Measurements from ENCODE around the gene IGIP.

DNA sequence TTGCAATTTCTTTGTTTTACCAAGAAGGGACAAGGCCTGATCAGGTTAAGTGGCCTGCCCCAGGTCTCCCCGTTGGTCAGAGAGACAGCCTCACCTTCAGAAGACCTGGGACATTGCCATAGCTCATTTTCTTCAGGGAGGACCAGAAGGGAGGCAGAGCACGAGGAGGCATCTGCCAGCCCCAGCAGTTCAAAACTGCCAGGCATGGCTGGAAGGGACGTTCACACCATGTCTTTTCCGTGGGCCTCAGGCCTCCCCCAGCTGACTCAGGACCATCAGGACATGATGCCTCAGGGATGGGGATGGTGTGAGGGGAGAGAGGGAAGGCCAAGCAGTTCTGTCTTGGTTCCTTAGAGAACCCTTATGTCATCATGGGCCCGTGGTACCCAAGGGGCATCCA, 16.5 kb downstream of the IGIP start:
- no peak for TF ChIP-seq CTCF (IDR thresholded peaks at IDR 0.05 in 4 of 5, conservative IDR thresholded peaks at IDR 0.05 in 1 of 5)
- no peak for TF ChIP-seq POLR2A (IDR thresholded peaks at IDR 0.05)
